Endothelial cell of umbilical vein (primary cell): Measurements from ENCODE around the gene LRRC8A. TPM values are rescaled to one million over a fixed set of nuclear protein-coding genes. Genes with fewer than 3 reads are reported as not detected.
"Not testable (repeated sequence)": the region's sequence is repeated elsewhere in the genome, so short reads cannot be mapped to it uniquely, and the experiment has no call there.

Experiments used
- BruUV-seq: library from RNA; stranded (reverse); fragments of 400-500 nt; replicated peaks from 2 replicates; lab custom pipeline; 2021; lab: Mats Ljungman, UMichigan
- CTCF ChIA-PET: fragments of 300-600, 350-600 bp; sonication (Branson Sonifier 250); formaldehyde crosslinking; loops from one replicate; lab custom pipeline; 2021; ENCODE audit warnings: antibody characterized with exemption, inconsistent platforms; lab: Charles Lee
- POLR2A ChIA-PET: fragments of 300-600, 350-600 bp; sonication (Branson Sonifier 250); formaldehyde crosslinking; loops from one replicate; lab custom pipeline; 2021; ENCODE audit warnings: antibody characterized with exemption, inconsistent platforms; lab: Charles Lee
- DNase-seq: peaks from one replicate; pipeline ENCODE4 v3.0.0-alpha.2; 2011; ENCODE audit warnings: low read depth, low spot score
- FAIRE-seq: peaks from 2 replicates; lab custom pipeline; 2011; peaks lifted over from hg19 to GRCh38; lab: Jason Lieb, UNC
- H2AFZ ChIP-seq: 2 replicates; pipeline ENCODE4 v1.6.0; 2012; ENCODE audit warnings: low read depth, low read length, control low read depth, inconsistent platforms
- H3K27ac ChIP-seq: 2 replicates; pipeline ENCODE4 v1.5.1; 2011; ENCODE audit warnings: low read depth, mild to moderate bottlenecking, control low read depth, low read length, moderate library complexity; ENCODE audit not compliant: insufficient read depth
- H3K27me3 ChIP-seq, 2 experiments: 2 replicates each; pipeline versions ENCODE4 v1.6.0 to v1.6.1; 2011; ENCODE audit warnings: low read length in 2 of 2, mixed read lengths in 1 of 2; ENCODE audit not compliant: control insufficient read depth in 2 of 2, insufficient read depth in 2 of 2
- H3K36me3 ChIP-seq, 2 experiments: 2 replicates in 1 of 2; 3 replicates in 1 of 2; pipeline ENCODE4 v1.5.1; 2011; ENCODE audit warnings: low read length in 2 of 2, mild to moderate bottlenecking in 1 of 2, moderate library complexity in 1 of 2; ENCODE audit not compliant: control insufficient read depth in 2 of 2, insufficient read depth in 2 of 2; ENCODE audit errors: extremely low read depth in 1 of 2
- H3K4me1 ChIP-seq: 3 replicates; pipeline ENCODE4 v1.5.1; 2011; ENCODE audit warnings: mild to moderate bottlenecking, low read length; ENCODE audit not compliant: control insufficient read depth, insufficient read depth; ENCODE audit errors: extremely low read depth
- H3K4me2 ChIP-seq: 2 replicates; pipeline ENCODE4 v1.6.1; 2011; ENCODE audit warnings: low read length, control low read depth, mixed read lengths; ENCODE audit not compliant: insufficient read depth
- H3K4me3 ChIP-seq, 3 experiments: fragments of 200-600 bp in 1 of 3; sonication (generic), shearing (Covaris generic) in 1 of 3; replicated peaks in 1 of 3; 2 replicates each; pipeline ENCODE4 v1.5.1; 2011 to 2016; ENCODE audit warnings: control low read depth in 3 of 3, low read length in 3 of 3, mild to moderate bottlenecking in 2 of 3, inconsistent platforms in 1 of 3, low read depth in 1 of 3, moderate library complexity in 1 of 3; ENCODE audit not compliant: insufficient read depth in 1 of 3
- H3K79me2 ChIP-seq: 2 replicates; pipeline ENCODE4 v1.6.0; 2012; ENCODE audit warnings: low read length, inconsistent platforms; ENCODE audit not compliant: control insufficient read depth, insufficient read depth
- H3K9ac ChIP-seq: replicated peaks from 2 replicates; pipeline ENCODE3; 2011; ENCODE audit warnings: low read length, control low read depth; ENCODE audit not compliant: insufficient read depth; ENCODE audit errors: extremely low read depth
- H3K9me1 ChIP-seq: replicated peaks from 3 replicates; pipeline ENCODE4 v1.6.0; 2011; ENCODE audit warnings: mild to moderate bottlenecking, low read length; ENCODE audit not compliant: control insufficient read depth, insufficient read depth; ENCODE audit errors: extremely low read depth
- H3K9me3 ChIP-seq: replicated peaks from 2 replicates; pipeline ENCODE4 v1.5.1; 2012; ENCODE audit warnings: low read length, inconsistent platforms; ENCODE audit not compliant: control insufficient read depth, insufficient read depth
- H4K20me1 ChIP-seq: replicated peaks from 2 replicates; pipeline ENCODE3; 2011; ENCODE audit warnings: mild to moderate bottlenecking, low read length; ENCODE audit not compliant: control insufficient read depth, insufficient read depth; ENCODE audit errors: extremely low read depth
- EZH2 ChIP-seq: IDR thresholded peaks from 2 replicates; pipeline ENCODE4 v1.6.1; 2012; ENCODE audit warnings: borderline replicate concordance, low read depth, mild to moderate bottlenecking, moderate library complexity, low read length, inconsistent platforms; ENCODE audit not compliant: severe bottlenecking
- FOS ChIP-seq: IDR thresholded peaks from 2 replicates; pipeline ENCODE4 v1.6.1; 2011; ENCODE audit warnings: mild to moderate bottlenecking, low read length, moderate library complexity, borderline replicate concordance; ENCODE audit not compliant: insufficient read depth
- GATA2 ChIP-seq: IDR thresholded peaks from 2 replicates; pipeline ENCODE4 v1.7.0; 2011; ENCODE audit warnings: low read depth, mild to moderate bottlenecking, moderate library complexity, mixed read lengths, low read length; ENCODE audit not compliant: insufficient read length, insufficient read depth
- JUN ChIP-seq: IDR thresholded peaks from 2 replicates; pipeline ENCODE4 v1.6.1; 2011; ENCODE audit warnings: borderline replicate concordance, low read depth; ENCODE audit not compliant: insufficient read length, insufficient read depth
- MYC ChIP-seq: IDR thresholded peaks from one replicate; pipeline ENCODE4 v1.6.1; 2011; ENCODE audit warnings: mild to moderate bottlenecking, low read depth, low read length
- POLR2AphosphoS5 ChIP-seq: IDR thresholded peaks from 2 replicates; pipeline ENCODE4 v1.6.1; 2012; ENCODE audit warnings: low read depth, mild to moderate bottlenecking, control low read depth, low read length, moderate library complexity; ENCODE audit not compliant: insufficient read depth
- dilution Hi-C: fragments of 300-500 bp; cut with MboI; formaldehyde crosslinking; loops from one replicate; pipeline ENCODE4 v1.15.0; 2019; ENCODE audit warnings: low sequenced_read_pairs; ENCODE audit not compliant: extremely low pct_ligation_motif_present
- intact Hi-C: fragments of 100-400 bp; cut with micrococcal nuclease; formaldehyde crosslinking; loops from one replicate; pipeline ENCODE4 v1.10.0; 2022
- polyA plus RNA-seq, 4 experiments: library from polyadenylated mRNA; depleted of rRNA in 3 of 4; stranded (reverse) in 3 of 4; unstranded in 1 of 4; fragments of >200 nt; gene quantifications; 2 replicates each; pipeline versions ENCODE4 v1.2.1 to v1.2.3, GENCODE V29; 2011 to 2012; ENCODE audit warnings: missing spikeins in 1 of 4
- total RNA-seq: library from RNA; stranded (reverse); gene quantifications from 2 replicates; pipeline ENCODE4 v1.2.3, GENCODE V29; 2021
- TF ChIP-seq, protein P1 (sequence below): IDR thresholded peaks from 2 replicates; pipeline ENCODE4 v1.6.1; 2011; ENCODE audit not compliant: insufficient read depth, insufficient read length
- TF ChIP-seq, protein P2 (sequence below), 2 donors: IDR thresholded peaks; 1 replicate in 1 of 2; 2 replicates in 1 of 2; pipeline ENCODE4 v1.5.1; 2011; ENCODE audit warnings: low read length in 2 of 2, mild to moderate bottlenecking in 2 of 2, moderate library complexity in 2 of 2, control low read depth in 1 of 2, inconsistent platforms in 1 of 2, low read depth in 1 of 2; ENCODE audit not compliant: insufficient read depth in 1 of 2; ENCODE audit errors: extremely low read depth in 1 of 2

The LRRC8A gene
- total and polyA plus RNA-seq, 2 donors (not counting 3 experiments of a cell fraction or from before 2014, with no cell fraction given) = 99.6 to 129 TPM

DNA sequence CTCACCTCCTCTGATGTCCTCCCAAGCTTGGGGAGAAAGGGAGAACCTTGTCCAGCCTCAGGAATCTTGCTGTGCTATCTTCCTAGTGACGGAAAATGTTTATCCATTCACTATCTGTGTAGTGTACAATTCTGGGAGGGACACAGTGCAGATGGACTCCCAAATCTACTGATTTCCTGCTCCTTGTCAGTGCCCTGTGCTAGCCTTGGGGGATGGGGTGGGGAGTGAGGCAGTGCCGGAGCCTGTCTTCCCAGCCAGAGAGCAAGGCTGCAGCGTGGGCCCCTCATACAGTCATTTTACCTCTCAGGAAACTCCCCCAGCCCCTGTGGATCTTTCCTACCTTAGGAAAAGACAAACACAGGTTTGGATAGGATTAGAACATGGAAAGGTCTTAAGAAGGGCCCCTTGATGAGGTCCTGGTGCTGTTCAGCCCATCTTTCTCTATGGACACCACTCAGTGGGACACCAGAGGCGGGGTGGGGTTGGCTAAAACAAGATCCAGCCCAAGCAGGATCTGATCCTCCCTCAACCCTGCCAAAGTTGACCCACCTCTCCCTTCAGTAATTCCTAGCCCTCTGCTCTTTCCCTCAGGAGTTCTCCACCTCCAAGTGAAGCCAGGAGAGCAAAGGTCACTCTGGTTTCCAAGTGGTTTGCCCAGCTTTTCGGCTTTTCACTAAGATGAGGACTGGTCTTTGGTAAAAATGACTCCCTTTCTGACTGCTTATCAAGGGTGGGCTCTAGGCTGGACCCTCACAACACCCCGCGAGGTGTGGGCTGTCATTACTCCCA, 62.1 kb downstream of the LRRC8A start:
- TF ChIP-seq, protein P1, sequence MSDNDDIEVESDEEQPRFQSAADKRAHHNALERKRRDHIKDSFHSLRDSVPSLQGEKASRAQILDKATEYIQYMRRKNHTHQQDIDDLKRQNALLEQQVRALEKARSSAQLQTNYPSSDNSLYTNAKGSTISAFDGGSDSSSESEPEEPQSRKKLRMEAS = no peak
- TF ChIP-seq JUN (no peak), POLR2AphosphoS5 (no peak), FOS (no peak), EZH2 (no peak), MYC (no peak), GATA2 (no peak)
- TF ChIP-seq, protein P2, sequence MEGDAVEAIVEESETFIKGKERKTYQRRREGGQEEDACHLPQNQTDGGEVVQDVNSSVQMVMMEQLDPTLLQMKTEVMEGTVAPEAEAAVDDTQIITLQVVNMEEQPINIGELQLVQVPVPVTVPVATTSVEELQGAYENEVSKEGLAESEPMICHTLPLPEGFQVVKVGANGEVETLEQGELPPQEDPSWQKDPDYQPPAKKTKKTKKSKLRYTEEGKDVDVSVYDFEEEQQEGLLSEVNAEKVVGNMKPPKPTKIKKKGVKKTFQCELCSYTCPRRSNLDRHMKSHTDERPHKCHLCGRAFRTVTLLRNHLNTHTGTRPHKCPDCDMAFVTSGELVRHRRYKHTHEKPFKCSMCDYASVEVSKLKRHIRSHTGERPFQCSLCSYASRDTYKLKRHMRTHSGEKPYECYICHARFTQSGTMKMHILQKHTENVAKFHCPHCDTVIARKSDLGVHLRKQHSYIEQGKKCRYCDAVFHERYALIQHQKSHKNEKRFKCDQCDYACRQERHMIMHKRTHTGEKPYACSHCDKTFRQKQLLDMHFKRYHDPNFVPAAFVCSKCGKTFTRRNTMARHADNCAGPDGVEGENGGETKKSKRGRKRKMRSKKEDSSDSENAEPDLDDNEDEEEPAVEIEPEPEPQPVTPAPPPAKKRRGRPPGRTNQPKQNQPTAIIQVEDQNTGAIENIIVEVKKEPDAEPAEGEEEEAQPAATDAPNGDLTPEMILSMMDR (IDR thresholded peaks at IDR 0.05; ENCODE audit: extremely low read depth in 1 of 2, insufficient read depth in 1 of 2, low read depth in 1 of 2, low read length in 2 of 2) = no peak
- CTCF ChIA-PET = interaction anchor here (1.1 to 1.5 kb wide), 2 partner anchors 11 to 85 kb away, joined by 3 to 4 read pairs; partner anchors contain the start of gene SH3GLB2
- no peak overlapping the region for H3K4me2 ChIP-seq
- peaks cover 21% of the 10 kb centered on the region for H3K4me1 ChIP-seq
- H4K20me1 ChIP-seq = no peaks in the 10 kb centered on the region
- H3K9me3 ChIP-seq = no peaks in the 10 kb centered on the region
- POLR2A ChIA-PET = no interaction called here
- H3K9ac ChIP-seq = no peak overlapping the region
- peaks cover 0 to 5% of the 10 kb centered on the region in 2 experiments for H3K36me3 ChIP-seq
- no TSS peak for BruUV-seq
- DNase-seq (no peak), FAIRE-seq (no peak)
- no peak overlapping the region for H3K4me3 ChIP-seq
- H3K79me2 ChIP-seq = peaks cover 17% of the 10 kb centered on the region
- no peaks in the 10 kb centered on the region for H3K9me1 ChIP-seq
- dilution Hi-C loops (no loop called here), intact Hi-C loops (no loop called here)
- H3K27me3 ChIP-seq = no peaks in the 10 kb centered on the region
- no peak overlapping the region for H3K27ac ChIP-seq
- H2AFZ ChIP-seq = no peak overlapping the region

DNA sequence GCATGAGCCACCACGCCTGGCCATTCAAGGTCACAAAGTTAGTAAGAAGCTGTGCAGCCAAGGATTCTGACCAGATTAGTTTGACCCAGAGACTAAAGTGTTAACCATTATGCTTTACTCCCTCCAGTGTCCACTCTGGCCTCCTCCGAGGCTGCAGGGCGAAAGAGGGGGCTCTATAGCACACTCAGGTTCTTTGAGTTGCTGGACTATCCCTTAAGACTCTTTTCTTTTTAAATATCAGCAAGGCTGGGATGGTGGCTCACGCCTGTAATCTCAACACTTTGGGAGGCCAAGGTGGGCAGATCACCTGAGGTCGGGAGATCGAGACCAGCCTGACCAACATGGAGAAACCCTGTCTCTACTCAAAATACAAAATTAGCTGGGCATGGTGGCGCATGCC, 63.0 kb downstream of the LRRC8A start:
- Histone ChIP-seq H3K4me1 (peaks cover 21% of the 10 kb centered on the region), H3K79me2 (peaks cover 17% of the 10 kb centered on the region)
- CTCF ChIA-PET = interaction anchor here (1.2 kb wide), 1 partner anchor 61 kb away, joined by 3 read pairs; no protein-coding TSS in a partner anchor
- FAIRE-seq, POLR2A ChIA-PET, BruUV-seq, H4K20me1 ChIP-seq, H3K9ac ChIP-seq, H3K4me2 ChIP-seq, H3K4me3 ChIP-seq, H3K27me3 ChIP-seq, H3K9me3 ChIP-seq, H3K9me1 ChIP-seq, H3K27ac ChIP-seq, H3K36me3 ChIP-seq, dilution Hi-C loops, DNase-seq, H2AFZ ChIP-seq: not testable (repeated sequence)
- intact Hi-C loops = loop anchor here (5.0 kb wide), 3 partner anchors 63 to 213 kb away; partner anchors contain the start of genes KYAT1, LRRC8A and SH3GLB2
